HEK293 (cell line): Measurements from ENCODE around the gene SART1.

Source experiments
- BCL11A ChIP-seq: fragments of 450-650 bp; formaldehyde crosslinking; IDR thresholded peaks from 2 replicates; pipeline ENCODE4 v1.5.1; 2016; ENCODE audit warnings: low read depth, missing biosample characterization, missing genetic modification characterization
- BCL11B ChIP-seq: fragments of 450-650 bp; formaldehyde crosslinking; IDR thresholded peaks from 2 replicates; pipeline ENCODE4 v1.5.1; 2016; ENCODE audit warnings: low read depth, missing biosample characterization, missing genetic modification characterization
- HOXA7 ChIP-seq: sonication (generic); formaldehyde crosslinking; IDR thresholded peaks from 2 replicates; pipeline ENCODE4 v1.8.1; 2022; ENCODE audit warnings: missing genetic modification reagents, borderline replicate concordance
- KLF16 ChIP-seq: fragments of 450-650 bp; formaldehyde crosslinking; IDR thresholded peaks from 2 replicates; pipeline ENCODE4 v1.5.1; 2017; ENCODE audit warnings: missing biosample characterization, missing genetic modification characterization
- SP3 ChIP-seq: fragments of 450-650 bp; formaldehyde crosslinking; IDR thresholded peaks from 2 replicates; pipeline ENCODE4 v1.5.1; 2016; ENCODE audit warnings: missing biosample characterization, missing genetic modification characterization
- YY2 ChIP-seq: fragments of 450-650 bp; formaldehyde crosslinking; IDR thresholded peaks from 2 replicates; pipeline ENCODE4 v1.5.1; 2016; ENCODE audit warnings: missing biosample characterization, missing genetic modification characterization
- ZBTB11 ChIP-seq: fragments of 450-650 bp; formaldehyde crosslinking; conservative IDR thresholded peaks from 2 replicates; pipeline ENCODE4 v1.5.1; 2016; ENCODE audit warnings: low read depth, missing biosample characterization, missing genetic modification characterization
- ZBTB44 ChIP-seq: fragments of 450-650 bp; IDR thresholded peaks from 2 replicates; pipeline ENCODE4 v1.5.1; 2018; ENCODE audit warnings: missing biosample characterization, mild to moderate bottlenecking, missing genetic modification characterization
- ZBTB8A ChIP-seq: fragments of 450-650 bp; formaldehyde crosslinking; IDR thresholded peaks from 2 replicates; pipeline ENCODE4 v1.5.1; 2016; ENCODE audit warnings: missing biosample characterization, missing genetic modification characterization
- ZFP3 ChIP-seq: fragments of 450-650 bp; formaldehyde crosslinking; IDR thresholded peaks from 2 replicates; pipeline ENCODE4 v1.5.1; 2016; ENCODE audit warnings: low read depth, missing biosample characterization, missing genetic modification characterization
- ZFP41 ChIP-seq: fragments of 450-650 bp; formaldehyde crosslinking; IDR thresholded peaks from 2 replicates; pipeline ENCODE4 v1.5.1; 2016; ENCODE audit warnings: missing biosample characterization, missing genetic modification characterization, borderline replicate concordance
- ZNF239 ChIP-seq: fragments of 450-650 bp; formaldehyde crosslinking; IDR thresholded peaks from 2 replicates; pipeline ENCODE4 v1.5.1; 2016; ENCODE audit warnings: missing biosample characterization, missing genetic modification characterization
- ZNF24 ChIP-seq: fragments of 450-650 bp; formaldehyde crosslinking; IDR thresholded peaks from 2 replicates; pipeline ENCODE4 v1.5.1; 2016; ENCODE audit warnings: missing biosample characterization, missing genetic modification characterization
- ZNF274 ChIP-seq, 2 experiments: fragments of 200-500 bp in 1 of 2; fragments of 450-650 bp in 1 of 2; sonication (Bioruptor generic) in 1 of 2; formaldehyde crosslinking in 1 of 2; IDR thresholded peaks; 2 replicates each; pipeline versions ENCODE4 v1.5.1 to v1.6.1; 2014 to 2016; ENCODE audit warnings: borderline replicate concordance in 1 of 2, inconsistent platforms in 1 of 2, low read length in 1 of 2, missing biosample characterization in 1 of 2, missing genetic modification characterization in 1 of 2
- ZNF292 ChIP-seq: fragments of 450-650 bp; formaldehyde crosslinking; IDR thresholded peaks from 2 replicates; pipeline ENCODE4 v1.5.1; 2016; ENCODE audit warnings: low read depth, missing biosample characterization, missing genetic modification characterization, borderline replicate concordance
- ZNF311 ChIP-seq: fragments of 450-650 bp; formaldehyde crosslinking; IDR thresholded peaks from 2 replicates; pipeline ENCODE4 v1.5.1; 2017; ENCODE audit warnings: missing biosample characterization, missing genetic modification characterization, borderline replicate concordance
- ZNF426 ChIP-seq: fragments of 450-650 bp; formaldehyde crosslinking; IDR thresholded peaks from 2 replicates; pipeline ENCODE4 v1.5.1; 2017; ENCODE audit warnings: missing biosample characterization, missing genetic modification characterization, mild to moderate bottlenecking, inconsistent platforms, moderate library complexity
- ZNF510 ChIP-seq: fragments of 450-650 bp; formaldehyde crosslinking; IDR thresholded peaks from 2 replicates; pipeline ENCODE4 v1.5.1; 2018; ENCODE audit warnings: mild to moderate bottlenecking, missing genetic modification characterization, missing biosample characterization; ENCODE audit not compliant: insufficient replicate concordance
- ZNF558 ChIP-seq: fragments of 450-650 bp; formaldehyde crosslinking; IDR thresholded peaks from 2 replicates; pipeline ENCODE4 v1.5.1; 2016; ENCODE audit warnings: missing biosample characterization, missing genetic modification characterization
- ZNF596 ChIP-seq: fragments of 450-650 bp; IDR thresholded peaks from 2 replicates; pipeline ENCODE4 v1.5.0; 2018; ENCODE audit warnings: missing biosample characterization, mild to moderate bottlenecking, missing genetic modification characterization, moderate library complexity
- ZNF658 ChIP-seq: fragments of 450-650 bp; formaldehyde crosslinking; IDR thresholded peaks from 2 replicates; pipeline ENCODE4; 2016; ENCODE audit warnings: missing biosample characterization, missing genetic modification characterization
- ZNF670 ChIP-seq: fragments of 450-650 bp; formaldehyde crosslinking; IDR thresholded peaks from 2 replicates; pipeline ENCODE4 v1.5.1; 2016; ENCODE audit warnings: missing biosample characterization, missing genetic modification characterization, low read depth
- TF ChIP-seq, protein P1 (sequence below): fragments of 450-650 bp; formaldehyde crosslinking; IDR thresholded peaks from 2 replicates; pipeline ENCODE4 v1.5.1; 2016; ENCODE audit warnings: missing biosample characterization, missing genetic modification characterization
- TF ChIP-seq, protein P2 (sequence below): sonication (generic); formaldehyde crosslinking; IDR thresholded peaks from 2 replicates; pipeline ENCODE4 v1.8.1; 2022; ENCODE audit warnings: mild to moderate bottlenecking, moderate library complexity, missing genetic modification reagents
- TF ChIP-seq, protein P3 (sequence below): fragments of 450-650 bp; formaldehyde crosslinking; conservative IDR thresholded peaks from 2 replicates; pipeline ENCODE4 v1.5.1; 2016; ENCODE audit warnings: low read depth, missing biosample characterization, missing genetic modification characterization

SART1 gene

GRCh38 chr11:65919141-65919572, 42.4 kb upstream of the SART1 start, which contains the start of gene DRAP1 (continued):
- TF ChIP-seq, protein P1, sequence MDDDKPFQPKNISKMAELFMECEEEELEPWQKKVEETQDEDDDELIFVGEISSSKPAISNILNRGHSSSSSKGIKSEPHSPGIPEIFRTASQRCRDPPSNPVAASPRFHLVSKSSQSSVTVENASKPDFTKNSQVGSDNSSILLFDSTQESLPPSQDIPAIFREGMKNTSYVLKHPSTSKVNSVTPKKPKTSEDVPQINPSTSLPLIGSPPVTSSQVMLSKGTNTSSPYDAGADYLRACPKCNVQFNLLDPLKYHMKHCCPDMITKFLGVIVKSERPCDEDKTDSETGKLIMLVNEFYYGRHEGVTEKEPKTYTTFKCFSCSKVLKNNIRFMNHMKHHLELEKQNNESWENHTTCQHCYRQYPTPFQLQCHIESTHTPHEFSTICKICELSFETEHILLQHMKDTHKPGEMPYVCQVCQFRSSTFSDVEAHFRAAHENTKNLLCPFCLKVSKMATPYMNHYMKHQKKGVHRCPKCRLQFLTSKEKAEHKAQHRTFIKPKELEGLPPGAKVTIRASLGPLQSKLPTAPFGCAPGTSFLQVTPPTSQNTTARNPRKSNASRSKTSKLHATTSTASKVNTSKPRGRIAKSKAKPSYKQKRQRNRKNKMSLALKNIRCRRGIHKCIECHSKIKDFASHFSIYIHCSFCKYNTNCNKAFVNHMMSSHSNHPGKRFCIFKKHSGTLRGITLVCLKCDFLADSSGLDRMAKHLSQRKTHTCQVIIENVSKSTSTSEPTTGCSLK (tag by site-specific recombination), result no peak
- no peak for TF ChIP-seq ZNF311 (tag by site-specific recombination)
- TF ChIP-seq, protein P2, sequence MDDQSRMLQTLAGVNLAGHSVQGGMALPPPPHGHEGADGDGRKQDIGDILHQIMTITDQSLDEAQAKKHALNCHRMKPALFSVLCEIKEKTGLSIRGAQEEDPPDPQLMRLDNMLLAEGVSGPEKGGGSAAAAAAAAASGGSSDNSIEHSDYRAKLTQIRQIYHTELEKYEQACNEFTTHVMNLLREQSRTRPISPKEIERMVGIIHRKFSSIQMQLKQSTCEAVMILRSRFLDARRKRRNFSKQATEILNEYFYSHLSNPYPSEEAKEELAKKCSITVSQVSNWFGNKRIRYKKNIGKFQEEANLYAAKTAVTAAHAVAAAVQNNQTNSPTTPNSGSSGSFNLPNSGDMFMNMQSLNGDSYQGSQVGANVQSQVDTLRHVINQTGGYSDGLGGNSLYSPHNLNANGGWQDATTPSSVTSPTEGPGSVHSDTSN (CRISPR knock-in tag), result peak; percentile 29
- TF ChIP-seq ZFP3 (tag by site-specific recombination), result no peak
- TF ChIP-seq ZNF426 (tag by site-specific recombination), result no peak
- TF ChIP-seq, protein P3, sequence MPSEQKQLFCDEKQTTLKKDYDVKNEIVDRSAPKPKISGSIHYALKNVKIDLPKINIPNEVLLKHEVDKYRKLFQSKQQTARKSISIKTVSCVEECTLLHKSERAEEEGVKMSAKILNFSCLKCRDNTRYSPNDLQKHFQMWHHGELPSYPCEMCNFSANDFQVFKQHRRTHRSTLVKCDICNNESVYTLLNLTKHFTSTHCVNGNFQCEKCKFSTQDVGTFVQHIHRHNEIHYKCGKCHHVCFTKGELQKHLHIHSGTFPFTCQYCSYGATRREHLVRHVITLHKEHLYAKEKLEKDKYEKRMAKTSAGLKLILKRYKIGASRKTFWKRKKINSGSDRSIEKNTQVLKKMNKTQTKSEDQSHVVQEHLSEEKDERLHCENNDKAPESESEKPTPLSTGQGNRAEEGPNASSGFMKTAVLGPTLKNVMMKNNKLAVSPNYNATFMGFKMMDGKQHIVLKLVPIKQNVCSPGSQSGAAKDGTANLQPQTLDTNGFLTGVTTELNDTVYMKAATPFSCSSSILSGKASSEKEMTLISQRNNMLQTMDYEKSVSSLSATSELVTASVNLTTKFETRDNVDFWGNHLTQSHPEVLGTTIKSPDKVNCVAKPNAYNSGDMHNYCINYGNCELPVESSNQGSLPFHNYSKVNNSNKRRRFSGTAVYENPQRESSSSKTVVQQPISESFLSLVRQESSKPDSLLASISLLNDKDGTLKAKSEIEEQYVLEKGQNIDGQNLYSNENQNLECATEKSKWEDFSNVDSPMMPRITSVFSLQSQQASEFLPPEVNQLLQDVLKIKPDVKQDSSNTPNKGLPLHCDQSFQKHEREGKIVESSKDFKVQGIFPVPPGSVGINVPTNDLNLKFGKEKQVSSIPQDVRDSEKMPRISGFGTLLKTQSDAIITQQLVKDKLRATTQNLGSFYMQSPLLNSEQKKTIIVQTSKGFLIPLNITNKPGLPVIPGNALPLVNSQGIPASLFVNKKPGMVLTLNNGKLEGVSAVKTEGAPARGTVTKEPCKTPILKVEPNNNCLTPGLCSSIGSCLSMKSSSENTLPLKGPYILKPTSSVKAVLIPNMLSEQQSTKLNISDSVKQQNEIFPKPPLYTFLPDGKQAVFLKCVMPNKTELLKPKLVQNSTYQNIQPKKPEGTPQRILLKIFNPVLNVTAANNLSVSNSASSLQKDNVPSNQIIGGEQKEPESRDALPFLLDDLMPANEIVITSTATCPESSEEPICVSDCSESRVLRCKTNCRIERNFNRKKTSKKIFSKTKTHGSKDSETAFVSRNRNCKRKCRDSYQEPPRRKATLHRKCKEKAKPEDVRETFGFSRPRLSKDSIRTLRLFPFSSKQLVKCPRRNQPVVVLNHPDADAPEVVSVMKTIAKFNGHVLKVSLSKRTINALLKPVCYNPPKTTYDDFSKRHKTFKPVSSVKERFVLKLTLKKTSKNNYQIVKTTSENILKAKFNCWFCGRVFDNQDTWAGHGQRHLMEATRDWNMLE (tag by site-specific recombination), result no peak
- TF ChIP-seq SP3 (tag by site-specific recombination), result peak; percentile 65
- TF ChIP-seq BCL11B, result 0 out of 2 replicates have a peak, but pooled peaks have one; percentile 44
- TF ChIP-seq ZNF558 (tag by site-specific recombination), result no peak
- no peak for TF ChIP-seq YY2 (tag by site-specific recombination)
- no peak for TF ChIP-seq ZNF24 (tag by site-specific recombination)
- 0 out of 2 replicates have a peak, but pooled peaks have one; percentile 25 for TF ChIP-seq ZBTB8A
- TF ChIP-seq ZNF658 (tag by site-specific recombination), result no peak
- TF ChIP-seq ZBTB11 (tag by site-specific recombination), result 0 out of 2 replicates have a peak, but pooled peaks have one; percentile 15
- no peak for TF ChIP-seq ZNF239
- peak; percentile 96 for TF ChIP-seq ZBTB44 (tag by site-specific recombination)
- no peak for TF ChIP-seq ZNF292 (tag by site-specific recombination)
- TF ChIP-seq ZNF510 (tag by site-specific recombination), result no peak
- no peak for TF ChIP-seq HOXA7 (CRISPR knock-in tag)
- TF ChIP-seq ZFP41, result no peak
- peak; percentile 69 for TF ChIP-seq ZNF596 (tag by site-specific recombination)
- TF ChIP-seq ZNF274 (IDR thresholded peaks at IDR 0.05; ENCODE audit: low read length), result no peak
- no peak for TF ChIP-seq ZNF274 (tag by site-specific recombination; IDR thresholded peaks at IDR 0.05; ENCODE audit: borderline replicate concordance)
- TF ChIP-seq BCL11A (tag by site-specific recombination), result no peak
- TF ChIP-seq KLF16, result peak; percentile 95
- no peak for TF ChIP-seq ZNF670 (tag by site-specific recombination)
